GM21390 (cell line): ENCODE results near the gene TMEM53.
"Not testable (repeated sequence)": the region's sequence is repeated elsewhere in the genome, so short reads cannot be mapped to it uniquely, and the experiment has no call there.

ENCODE experiments used
- ATAC-seq: cut with Tn5 transposase; IDR thresholded peaks from one replicate; pipeline ENCODE4 v1.9.1; 2021; ENCODE audit not compliant: unreplicated experiment

The TMEM53 gene

GRCh38 chr1:44674113-44675000 is at the start of gene TMEM53, which contains the start of gene ARMH1:
TMEM53 (minus strand) TSS chr1:44674481; CDS start chr1:44674391, 90 bp downstream.
ARMH1 (plus strand) TSS chr1:44674714; CDS start chr1:44689698, 14,984 bp downstream.
- ATAC-seq: peak; percentile 82

DNA sequence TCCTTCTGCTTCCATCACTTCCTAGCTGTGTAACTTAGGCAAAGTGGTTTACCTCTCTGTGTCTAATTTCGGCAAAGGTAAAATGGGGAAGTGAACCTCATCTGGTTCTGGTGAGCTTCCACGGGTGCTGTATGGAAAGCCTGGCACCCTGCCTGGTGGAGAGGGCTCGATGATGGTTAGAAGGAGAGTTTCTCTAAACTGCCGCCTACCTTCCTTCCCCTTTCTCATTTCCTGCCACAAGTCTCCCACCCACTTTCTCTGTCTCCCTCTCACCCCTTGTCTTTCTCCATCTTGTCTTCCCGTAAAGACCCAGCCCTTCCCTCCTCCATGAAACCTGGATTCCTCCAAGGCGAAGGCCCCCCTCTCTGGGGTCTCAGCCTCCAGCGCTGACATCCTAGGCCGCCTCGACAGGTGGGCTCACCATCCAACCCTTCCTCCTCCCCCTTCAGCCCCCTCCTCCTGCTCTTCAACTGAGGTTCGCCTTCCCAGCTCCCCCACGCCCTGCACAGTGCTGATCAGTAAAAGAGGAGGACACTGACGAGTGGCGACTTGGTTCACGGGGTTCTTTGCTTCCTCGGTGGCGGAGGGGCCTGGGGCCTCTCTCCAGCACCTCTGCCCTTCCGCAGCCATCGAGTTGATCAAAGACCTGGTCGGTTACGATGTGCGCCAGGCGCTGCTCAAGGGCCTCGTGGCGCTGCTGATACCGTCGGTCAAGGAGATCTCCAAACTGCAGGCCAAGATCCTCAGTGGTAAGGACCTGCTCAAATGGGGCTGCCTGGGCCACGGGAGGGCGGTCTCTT is 49.4 kb upstream of the TMEM53 start:
- no peak for ATAC-seq

DNA sequence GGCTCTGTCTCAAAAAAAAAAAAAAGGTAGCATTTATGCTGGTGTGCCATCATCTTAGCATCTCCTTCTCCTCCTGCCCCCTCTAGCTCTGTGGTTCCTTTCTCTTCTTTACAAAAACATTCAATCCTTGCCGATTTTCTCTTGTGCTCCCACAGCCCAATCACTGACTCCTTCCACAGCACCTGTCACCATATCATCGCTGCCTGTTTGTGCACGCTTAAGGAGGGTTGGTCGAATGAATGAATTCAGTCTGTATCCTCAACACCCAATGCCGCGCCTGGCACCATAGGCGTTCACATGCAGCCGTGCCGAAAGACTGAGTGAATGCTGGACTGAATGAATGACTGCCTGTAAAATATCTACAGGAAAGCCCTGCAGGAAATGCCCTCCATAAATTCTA is 48.8 kb upstream of the TMEM53 start:
- no peak for ATAC-seq

DNA sequence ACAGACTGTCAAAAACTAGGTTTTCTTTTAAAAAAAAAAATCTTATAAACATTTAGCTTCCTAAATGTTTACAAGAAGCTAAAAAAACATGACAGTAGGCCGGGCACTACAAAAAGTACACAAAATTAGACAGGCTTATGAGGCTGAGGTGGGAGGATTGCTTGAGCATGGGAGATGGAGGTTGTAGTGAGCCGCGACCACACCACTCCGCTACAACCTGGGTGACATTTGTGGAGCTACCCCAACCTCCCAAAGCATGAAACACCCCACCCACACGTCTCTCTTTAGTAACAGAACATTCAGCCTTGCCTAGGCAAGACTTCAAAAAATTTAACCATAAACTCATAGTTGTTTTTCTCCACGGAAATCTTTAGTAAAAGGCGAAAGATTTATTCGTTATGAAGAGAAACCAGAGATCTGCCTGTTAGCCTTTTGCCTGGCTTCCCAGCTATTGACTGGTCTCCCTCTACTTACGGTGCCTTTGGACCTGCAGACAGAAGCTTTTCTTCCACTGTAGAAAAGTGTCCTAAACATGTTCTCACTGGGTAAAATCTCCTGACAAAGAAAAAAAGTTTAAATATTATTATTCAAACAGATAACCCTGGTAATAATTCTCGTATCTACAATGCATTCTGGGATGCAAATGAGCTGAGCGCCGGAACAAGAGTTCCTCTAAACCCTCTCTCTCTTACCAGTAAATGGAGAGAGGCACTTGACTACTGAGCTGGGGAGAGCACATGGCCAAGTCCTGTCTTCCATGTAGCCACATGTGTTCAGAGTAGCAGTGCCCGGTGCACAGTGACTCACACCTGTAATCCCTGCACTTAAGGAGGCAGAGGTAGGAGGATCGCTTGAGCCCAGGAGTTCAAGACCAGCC is 47.4 kb upstream of the TMEM53 start:
- peak; percentile 71 for ATAC-seq

GRCh38 chr1:44720281-44720680 is 46.0 kb upstream of the TMEM53 start:
- ATAC-seq: no peak

GRCh38 chr1:44719318-44719717 is 45.0 kb upstream of the TMEM53 start:
- ATAC-seq: no peak

DNA sequence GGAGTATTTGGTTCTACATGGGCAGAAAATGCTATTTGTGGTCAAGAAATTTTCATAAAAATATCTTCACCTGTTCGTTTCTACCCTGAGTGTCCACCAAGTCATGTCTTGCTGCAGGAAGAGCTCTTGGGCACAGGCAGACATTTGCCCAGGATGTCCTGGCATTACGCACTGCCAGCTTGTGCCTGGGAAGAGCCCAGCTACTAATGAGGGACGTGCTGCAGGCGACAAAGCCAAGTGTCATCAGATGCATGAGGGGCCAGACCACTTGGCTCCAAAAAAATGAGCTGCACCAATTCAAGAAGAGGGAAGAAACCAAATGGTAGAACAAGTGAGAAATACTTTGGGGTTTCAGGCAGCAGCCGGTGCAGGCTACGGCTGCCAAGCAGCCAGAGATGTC is 43.8 kb upstream of the TMEM53 start:
- ATAC-seq: no peak

GRCh38 chr1:44717653-44718052 is 43.4 kb upstream of the TMEM53 start:
- ATAC-seq: no peak

GRCh38 chr1:44717156-44717555 is 42.9 kb upstream of the TMEM53 start:
- no peak for ATAC-seq

GRCh38 chr1:44714944-44715571 is 40.8 kb upstream of the TMEM53 start:
- peak; percentile 48 for ATAC-seq

DNA sequence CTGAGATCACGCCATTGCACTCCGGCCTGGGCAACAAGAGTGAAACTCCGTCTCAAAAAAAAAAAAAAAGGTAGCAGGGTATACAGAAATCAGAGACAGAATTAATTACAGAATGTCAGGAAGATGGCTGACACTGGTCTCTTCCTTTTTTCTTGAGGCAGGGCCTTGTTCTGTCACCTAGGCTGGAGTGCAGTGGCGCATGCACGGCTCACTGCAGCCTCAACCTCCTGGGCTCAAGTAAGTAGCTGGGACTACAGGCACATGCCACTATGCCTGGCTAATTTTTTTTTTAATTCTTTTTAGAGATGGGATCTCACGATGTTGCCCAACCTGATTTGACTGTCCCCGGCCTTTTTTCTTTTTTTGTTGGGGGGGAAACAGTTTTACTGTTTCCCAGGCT is 40.3 kb upstream of the TMEM53 start:
- no peak for ATAC-seq

GRCh38 chr1:44713321-44713781 is 39.1 kb upstream of the TMEM53 start:
- ATAC-seq: no peak

- ATAC-seq: no peak
These were observed 33.9 kb upstream of the TMEM53 start for GRCh38 chr1:44707959-44708831.

DNA sequence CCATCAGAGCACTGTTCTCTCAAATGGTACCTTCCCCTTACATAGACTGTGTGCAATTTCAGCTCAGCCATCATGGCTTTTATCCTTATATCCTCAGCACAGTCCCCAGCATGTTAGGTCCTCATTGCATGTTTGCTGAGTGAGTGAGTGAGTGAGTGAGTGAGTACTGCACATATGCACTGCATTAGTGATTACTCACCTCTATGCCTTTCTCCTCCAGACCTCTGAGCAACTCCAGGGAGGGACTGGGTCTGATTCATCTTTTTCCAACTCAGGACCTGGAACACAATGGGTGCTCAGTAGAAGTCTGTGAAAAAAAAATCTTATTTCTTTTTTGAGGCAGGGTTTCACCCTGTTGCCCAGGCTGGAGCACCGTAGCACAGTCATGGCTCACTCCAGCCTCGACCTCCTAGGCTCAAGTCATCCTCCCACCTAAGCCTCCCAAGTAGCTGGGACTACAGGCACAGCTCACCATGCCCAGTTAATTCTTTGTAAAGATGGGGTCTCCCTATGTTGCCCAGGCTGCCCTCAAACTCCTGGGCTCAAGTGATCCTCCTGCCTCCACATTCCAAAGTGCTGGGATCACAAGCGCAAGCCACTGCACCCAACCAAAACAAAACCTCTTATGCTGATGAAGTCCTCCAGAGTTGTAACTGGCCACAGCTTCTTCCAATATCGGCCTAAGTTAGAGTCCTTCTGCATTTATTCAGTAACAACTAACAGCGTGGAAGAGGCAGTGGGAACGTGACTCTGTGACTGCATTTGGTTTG is 33.0 kb upstream of the TMEM53 start:
- ATAC-seq: no peak

DNA sequence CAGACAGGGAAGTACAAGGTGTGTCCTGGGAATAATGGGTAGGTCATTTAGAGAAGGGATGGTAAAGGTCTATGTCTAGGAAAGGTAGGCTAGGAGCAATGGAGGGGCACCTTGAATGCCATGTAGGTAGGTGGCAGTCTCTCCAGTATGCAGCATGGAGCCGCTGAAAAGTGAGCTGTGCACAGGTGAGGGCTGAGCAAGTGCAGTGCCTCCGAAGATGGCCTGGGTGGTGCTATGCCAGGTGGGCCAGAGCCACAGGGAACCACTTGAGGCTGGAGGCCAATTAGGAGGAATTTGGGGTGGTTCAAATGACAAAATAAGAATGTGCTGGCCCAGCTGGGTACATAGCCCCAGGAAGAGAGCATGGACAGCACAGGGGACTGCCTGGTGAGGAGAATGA is 31.7 kb upstream of the TMEM53 start:
- ATAC-seq: no peak

GRCh38 chr1:44705470-44705869 is 31.2 kb upstream of the TMEM53 start:
- ATAC-seq: no peak

DNA sequence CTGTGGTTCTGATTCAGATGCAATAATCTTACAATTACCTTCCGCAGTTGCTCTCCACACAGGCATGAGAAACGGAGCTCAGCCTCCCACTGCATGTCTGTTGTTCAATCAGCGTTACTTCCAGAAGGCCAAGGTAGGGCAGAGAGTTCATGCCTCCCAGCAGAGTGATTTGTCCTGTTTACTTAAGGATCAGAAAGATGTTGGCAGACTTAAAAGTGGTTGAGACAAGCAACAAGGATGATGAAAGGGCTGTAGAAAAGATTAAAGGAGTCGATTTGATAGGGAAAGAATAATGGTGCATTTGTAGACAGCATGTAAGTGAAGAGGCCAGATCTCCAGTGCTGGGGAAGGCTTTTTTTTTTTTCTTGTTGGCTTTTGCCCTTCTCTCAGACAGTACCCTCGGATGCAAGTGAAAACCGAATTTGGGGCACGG is 26.9 kb upstream of the TMEM53 start:
- no peak for ATAC-seq

GRCh38 chr1:44700573-44700972 is 26.3 kb upstream of the TMEM53 start:
- ATAC-seq: no peak

DNA sequence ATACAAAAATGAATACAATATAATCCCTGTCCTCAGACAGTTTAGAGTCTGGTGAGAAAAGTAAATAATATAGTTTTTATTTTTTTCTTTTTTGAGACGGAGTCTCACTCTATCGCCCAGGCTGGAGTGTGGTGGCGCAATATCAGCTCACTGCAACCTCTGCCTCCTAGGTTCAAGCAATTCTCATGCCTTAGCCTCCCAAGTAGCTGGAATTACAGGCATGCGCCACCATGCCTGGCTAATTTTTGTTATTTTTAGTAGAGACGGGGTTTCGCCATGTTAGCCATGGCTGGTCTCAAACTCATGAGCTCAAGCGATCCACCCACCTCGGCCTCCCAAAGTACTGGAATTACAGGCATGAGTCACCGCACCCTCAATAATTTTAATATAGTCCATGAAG is 25.1 kb upstream of the TMEM53 start:
- ATAC-seq: not testable (repeated sequence)
